ENCODE measurements around the gene PCAT6.

DNA sequence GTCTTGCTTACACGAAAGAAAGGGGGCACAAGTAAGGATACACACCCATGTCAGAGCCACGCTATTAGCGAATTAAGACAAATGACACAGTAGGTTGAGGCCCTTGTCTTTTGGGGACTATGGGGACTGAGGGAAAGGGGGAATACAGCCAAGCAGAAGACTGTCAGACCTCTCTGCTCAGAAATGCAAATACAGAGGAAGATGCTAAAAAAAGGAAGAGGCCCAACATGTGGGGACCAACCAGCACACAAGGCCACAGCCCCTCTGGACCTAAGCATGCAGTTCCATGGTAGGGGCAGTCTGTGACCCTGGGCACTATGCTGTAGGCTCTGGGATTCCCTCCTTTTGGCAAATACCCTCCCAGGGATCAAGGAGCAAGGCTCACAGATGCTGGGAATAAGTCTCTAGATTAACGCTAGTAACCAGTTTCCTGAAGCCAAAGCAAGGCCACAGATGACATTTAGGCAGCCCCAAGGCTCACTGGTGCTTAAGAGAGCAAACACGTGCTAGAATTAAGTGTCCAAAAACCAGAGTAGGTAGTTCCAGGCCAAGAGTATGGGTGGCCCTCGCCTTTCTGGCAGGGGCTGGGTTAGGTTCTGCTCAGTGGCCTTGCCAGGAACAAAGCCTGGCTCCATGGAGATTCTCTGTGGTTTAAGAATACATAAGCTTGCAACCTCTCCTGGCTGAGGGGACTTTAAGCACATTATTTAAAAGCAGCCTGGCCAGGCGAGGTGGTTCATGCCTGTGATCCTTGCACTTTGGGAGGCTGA lies 40.0 kb downstream of the PCAT6 start:
- no peak for TF ChIP-seq POLR2A (IDR thresholded peaks at IDR 0.05; ENCODE audit: low read depth, low read length)
- TF ChIP-seq POLR2AphosphoS5 (IDR thresholded peaks at IDR 0.05; ENCODE audit: low read depth, low read length), result no peak

All from GM12892 (cell line).